ENCODE data around the gene ESRRB.

ESRRB gene

GRCh38 chr14:76484355-76484754, 108.4 kb downstream of the ESRRB start:
- WGBS, 2 experiments (ENCODE audit: insufficient coverage in 2 of 2): 86 to 90% methylated on average over 5 of the region's 5 CpGs
- H3K9me3 ChIP-seq (ENCODE audit: control insufficient read depth, low read length): no peaks in the 10 kb centered on the region
- no peaks in the 10 kb centered on the region for H3K36me3 ChIP-seq (ENCODE audit: control insufficient read depth, insufficient read depth, low read length)
- H3K4me3 ChIP-seq (ENCODE audit: extremely low read depth, insufficient read depth, low read length, poor library complexity, severe bottlenecking): no peak overlapping the region
- no peak overlapping the region for H3K27ac ChIP-seq (ENCODE audit: low read depth, low read length, severe bottlenecking)
- H3K4me1 ChIP-seq (ENCODE audit: control insufficient read depth, insufficient read depth, low read length, poor library complexity, severe bottlenecking): peaks cover 5% of the 10 kb centered on the region

GRCh38 chr14:76486251-76486743, 110.4 kb downstream of the ESRRB start:
- Histone ChIP-seq H3K27ac (ENCODE audit: low read depth, low read length, severe bottlenecking) (no peak overlapping the region), H3K4me1 (ENCODE audit: control insufficient read depth, insufficient read depth, low read length, poor library complexity, severe bottlenecking) (peaks cover 3% of the 10 kb centered on the region), H3K36me3 (ENCODE audit: control insufficient read depth, insufficient read depth, low read length) (no peaks in the 10 kb centered on the region), H3K4me3 (ENCODE audit: extremely low read depth, insufficient read depth, low read length, poor library complexity, severe bottlenecking) (no peak overlapping the region), H3K9me3 (ENCODE audit: control insufficient read depth, low read length) (no peaks in the 10 kb centered on the region)
- 54 to 63% methylated on average over 3 to 4 of the region's 7 CpGs for WGBS, 2 experiments (ENCODE audit: insufficient coverage in 2 of 2)

- Histone ChIP-seq H3K27ac (ENCODE audit: low read depth, low read length, severe bottlenecking) (no peak overlapping the region), H3K36me3 (ENCODE audit: control insufficient read depth, insufficient read depth, low read length) (no peaks in the 10 kb centered on the region), H3K4me1 (ENCODE audit: control insufficient read depth, insufficient read depth, low read length, poor library complexity, severe bottlenecking) (peaks cover 3% of the 10 kb centered on the region), H3K9me3 (ENCODE audit: control insufficient read depth, low read length) (no peaks in the 10 kb centered on the region), H3K4me3 (ENCODE audit: extremely low read depth, insufficient read depth, low read length, poor library complexity, severe bottlenecking) (no peak overlapping the region)
- WGBS, 2 experiments (ENCODE audit: insufficient coverage in 2 of 2): 89 to 98% methylated on average over 3 of the region's 4 CpGs
Observed at GRCh38 chr14:76488551-76488950, 112.6 kb downstream of the ESRRB start.

GRCh38 chr14:76489667-76490066, 113.7 kb downstream of the ESRRB start:
- no peaks in the 10 kb centered on the region for H3K36me3 ChIP-seq (ENCODE audit: control insufficient read depth, insufficient read depth, low read length)
- H3K4me3 ChIP-seq (ENCODE audit: extremely low read depth, insufficient read depth, low read length, poor library complexity, severe bottlenecking): no peak overlapping the region
- peaks cover 3% of the 10 kb centered on the region for H3K4me1 ChIP-seq (ENCODE audit: control insufficient read depth, insufficient read depth, low read length, poor library complexity, severe bottlenecking)
- no peaks in the 10 kb centered on the region for H3K9me3 ChIP-seq (ENCODE audit: control insufficient read depth, low read length)
- 80 to 93% methylated on average over 2 to 3 of the region's 3 CpGs for WGBS, 2 experiments (ENCODE audit: insufficient coverage in 2 of 2)
- no peak overlapping the region for H3K27ac ChIP-seq (ENCODE audit: low read depth, low read length, severe bottlenecking)

GRCh38 chr14:76490111-76490510, 114.2 kb downstream of the ESRRB start:
- no peaks in the 10 kb centered on the region for H3K9me3 ChIP-seq (ENCODE audit: control insufficient read depth, low read length)
- WGBS, 2 experiments (ENCODE audit: insufficient coverage in 2 of 2): no CpG with 5 or more reads among the region's 2 CpGs
- no peak overlapping the region for H3K27ac ChIP-seq (ENCODE audit: low read depth, low read length, severe bottlenecking)
- H3K4me3 ChIP-seq (ENCODE audit: extremely low read depth, insufficient read depth, low read length, poor library complexity, severe bottlenecking): no peak overlapping the region
- no peaks in the 10 kb centered on the region for H3K36me3 ChIP-seq (ENCODE audit: control insufficient read depth, insufficient read depth, low read length)
- H3K4me1 ChIP-seq (ENCODE audit: control insufficient read depth, insufficient read depth, low read length, poor library complexity, severe bottlenecking): peaks cover 3% of the 10 kb centered on the region

GRCh38 chr14:76490735-76491134, 114.8 kb downstream of the ESRRB start:
- 63 to 68% methylated on average over 5 to 10 of the region's 10 CpGs for WGBS, 2 experiments (ENCODE audit: insufficient coverage in 2 of 2)
- peaks cover 3% of the 10 kb centered on the region for H3K4me1 ChIP-seq (ENCODE audit: control insufficient read depth, insufficient read depth, low read length, poor library complexity, severe bottlenecking)

GRCh38 chr14:76491172-76491930, 115.4 kb downstream of the ESRRB start:
- WGBS, 2 experiments (ENCODE audit: insufficient coverage in 2 of 2): 89 to 92% methylated on average over 15 of the region's 22 CpGs
- Histone ChIP-seq H3K36me3 (ENCODE audit: control insufficient read depth, insufficient read depth, low read length) (no peaks in the 10 kb centered on the region), H3K4me1 (ENCODE audit: control insufficient read depth, insufficient read depth, low read length, poor library complexity, severe bottlenecking) (peaks cover 3% of the 10 kb centered on the region), H3K4me3 (ENCODE audit: extremely low read depth, insufficient read depth, low read length, poor library complexity, severe bottlenecking) (no peak overlapping the region), H3K9me3 (ENCODE audit: control insufficient read depth, low read length) (no peaks in the 10 kb centered on the region), H3K27ac (ENCODE audit: low read depth, low read length, severe bottlenecking) (no peak overlapping the region)

More at GRCh38 chr14:76490735-76491134, 114.8 kb downstream of the ESRRB start:
- H3K36me3 ChIP-seq (ENCODE audit: control insufficient read depth, insufficient read depth, low read length): no peaks in the 10 kb centered on the region
- H3K9me3 ChIP-seq (ENCODE audit: control insufficient read depth, low read length): no peaks in the 10 kb centered on the region
- H3K27ac ChIP-seq (ENCODE audit: low read depth, low read length, severe bottlenecking): no peak overlapping the region
- no peak overlapping the region for H3K4me3 ChIP-seq (ENCODE audit: extremely low read depth, insufficient read depth, low read length, poor library complexity, severe bottlenecking)

GRCh38 chr14:76495983-76496382, 120.0 kb downstream of the ESRRB start:
- H3K36me3 ChIP-seq (ENCODE audit: control insufficient read depth, insufficient read depth, low read length): no peaks in the 10 kb centered on the region
- no peaks in the 10 kb centered on the region for H3K4me1 ChIP-seq (ENCODE audit: control insufficient read depth, insufficient read depth, low read length, poor library complexity, severe bottlenecking)
- 93 to 95% methylated on average over 2 of the region's 2 CpGs for WGBS, 2 experiments (ENCODE audit: insufficient coverage in 2 of 2)
- H3K9me3 ChIP-seq (ENCODE audit: control insufficient read depth, low read length): no peaks in the 10 kb centered on the region
- H3K4me3 ChIP-seq (ENCODE audit: extremely low read depth, insufficient read depth, low read length, poor library complexity, severe bottlenecking): no peak overlapping the region
- no peak overlapping the region for H3K27ac ChIP-seq (ENCODE audit: low read depth, low read length, severe bottlenecking)

- WGBS, 2 experiments (ENCODE audit: insufficient coverage in 2 of 2): 90% methylated on average over 3 of the region's 6 CpGs
- no peaks in the 10 kb centered on the region for H3K36me3 ChIP-seq (ENCODE audit: control insufficient read depth, insufficient read depth, low read length)
- H3K9me3 ChIP-seq (ENCODE audit: control insufficient read depth, low read length): no peaks in the 10 kb centered on the region
- no peak overlapping the region for H3K27ac ChIP-seq (ENCODE audit: low read depth, low read length, severe bottlenecking)
- no peak overlapping the region for H3K4me3 ChIP-seq (ENCODE audit: extremely low read depth, insufficient read depth, low read length, poor library complexity, severe bottlenecking)
- H3K4me1 ChIP-seq (ENCODE audit: control insufficient read depth, insufficient read depth, low read length, poor library complexity, severe bottlenecking): no peaks in the 10 kb centered on the region
Observed at GRCh38 chr14:76496595-76496994, 120.7 kb downstream of the ESRRB start.

- H3K36me3 ChIP-seq (ENCODE audit: control insufficient read depth, insufficient read depth, low read length): no peaks in the 10 kb centered on the region
- H3K4me3 ChIP-seq (ENCODE audit: extremely low read depth, insufficient read depth, low read length, poor library complexity, severe bottlenecking): no peak overlapping the region
- WGBS, 2 experiments (ENCODE audit: insufficient coverage in 2 of 2): 84 to 89% methylated on average over 16 to 17 of the region's 19 CpGs
- H3K27ac ChIP-seq (ENCODE audit: low read depth, low read length, severe bottlenecking): no peak overlapping the region
- no peaks in the 10 kb centered on the region for H3K4me1 ChIP-seq (ENCODE audit: control insufficient read depth, insufficient read depth, low read length, poor library complexity, severe bottlenecking)
- H3K9me3 ChIP-seq (ENCODE audit: control insufficient read depth, low read length): no peaks in the 10 kb centered on the region
Observed at GRCh38 chr14:76497550-76498462, 121.9 kb downstream of the ESRRB start.

All from mesodermal cell (in vitro differentiated cells).